GM12874 (cell line): ENCODE measurements around the gene TSPAN18.

ENCODE experiments used
- CTCF ChIP-seq: IDR thresholded peaks from 2 replicates; pipeline ENCODE4 v1.5.1; 2011; ENCODE audit warnings: low read depth, mild to moderate bottlenecking, control low read depth, low read length, moderate library complexity; ENCODE audit not compliant: insufficient read depth

Gene TSPAN18

GRCh38 chr11:44711787-44712608 lies 14.8 kb upstream of the TSPAN18 start:
- no peak for TF ChIP-seq CTCF

- no peak for TF ChIP-seq CTCF
Measured at GRCh38 chr11:44713022-44713421, 13.7 kb upstream of the TSPAN18 start.

- no peak for TF ChIP-seq CTCF
Measured at GRCh38 chr11:44716256-44716655, 10.5 kb upstream of the TSPAN18 start.

GRCh38 chr11:44718057-44718456 lies 8.7 kb upstream of the TSPAN18 start:
- no peak for TF ChIP-seq CTCF

GRCh38 chr11:44718612-44719390 lies 8.0 kb upstream of the TSPAN18 start:
- TF ChIP-seq CTCF = no peak

- no peak for TF ChIP-seq CTCF
Measured at GRCh38 chr11:44725016-44725685, 1.6 kb upstream of the TSPAN18 start.

- no peak for TF ChIP-seq CTCF
Measured at GRCh38 chr11:44725757-44726282, 942 bp upstream of the TSPAN18 start.
